Rectal smooth muscle tissue (tissue), 1 donor: ENCODE results near the gene TNNC1.

Source experiments
- H3K27ac ChIP-seq: one replicate; pipeline ENCODE4 v1.7.0; 2013; ENCODE audit warnings: low read depth, low read length, inconsistent platforms
- H3K27me3 ChIP-seq: one replicate; pipeline ENCODE4 v1.7.0; 2013; ENCODE audit warnings: low read length; ENCODE audit not compliant: control insufficient read depth, insufficient read depth
- H3K36me3 ChIP-seq: one replicate; pipeline ENCODE4 v1.7.0; 2013; ENCODE audit warnings: low read length; ENCODE audit not compliant: control insufficient read depth, insufficient read depth
- H3K4me1 ChIP-seq: one replicate; pipeline ENCODE4 v1.7.0; 2013; ENCODE audit warnings: low read length; ENCODE audit not compliant: control insufficient read depth, insufficient read depth
- H3K4me3 ChIP-seq: one replicate; pipeline ENCODE4 v1.7.0; 2013; ENCODE audit warnings: low read length
- H3K9ac ChIP-seq: one replicate; pipeline ENCODE4 v1.7.0; 2013; ENCODE audit warnings: low read length

Gene TNNC1

GRCh38 chr3:52461874-52462273 lies 8.0 kb upstream of the TNNC1 start:
- Histone ChIP-seq H3K27me3 (no peaks in the 10 kb centered on the region), H3K27ac (no peak overlapping the region), H3K4me1 (no peaks in the 10 kb centered on the region), H3K36me3 (peaks cover 20% of the 10 kb centered on the region), H3K9ac (no peak overlapping the region), H3K4me3 (no peak overlapping the region)

DNA sequence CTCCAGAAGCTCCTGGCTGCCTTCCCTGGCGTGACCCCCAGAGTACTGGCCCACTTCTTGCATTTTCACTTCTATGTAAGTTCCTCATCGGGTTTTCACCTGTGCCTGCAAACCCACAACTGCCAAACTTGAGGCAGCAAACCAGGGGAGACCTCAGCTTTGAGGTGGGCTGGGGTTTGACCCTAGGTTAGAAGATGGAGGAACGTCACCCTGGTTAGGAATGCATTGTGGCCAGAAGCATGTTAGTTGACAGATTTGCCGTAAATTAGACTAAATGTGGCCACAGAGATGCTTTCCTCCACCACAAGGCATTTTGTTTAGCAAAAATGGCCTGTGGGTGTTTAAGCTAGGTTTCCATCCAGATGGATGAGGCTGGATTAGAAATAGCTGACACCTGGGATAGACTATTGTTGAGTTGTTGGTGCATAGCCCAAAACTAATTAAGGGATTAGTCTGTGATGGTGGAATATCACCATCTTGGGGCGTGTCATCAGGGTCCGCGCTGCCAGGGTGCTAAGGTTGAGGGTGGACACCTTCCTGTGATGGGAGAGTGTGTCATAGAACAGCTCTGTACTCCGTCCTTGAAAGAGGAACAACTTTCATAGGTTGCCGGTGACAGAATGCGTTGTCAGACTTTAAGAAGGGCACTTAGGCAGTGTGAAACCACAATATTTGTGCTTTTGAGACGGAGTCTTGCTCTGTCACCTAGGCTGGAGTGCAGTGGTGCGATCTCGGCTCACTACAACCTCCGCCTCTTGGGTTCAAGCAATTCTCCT lies 5.1 kb upstream of the TNNC1 start:
- Histone ChIP-seq H3K4me3 (no peak overlapping the region), H3K36me3 (peaks cover 20% of the 10 kb centered on the region), H3K27ac (no peak overlapping the region), H3K4me1 (peaks cover 13% of the 10 kb centered on the region), H3K9ac (no peak overlapping the region), H3K27me3 (no peaks in the 10 kb centered on the region)

DNA sequence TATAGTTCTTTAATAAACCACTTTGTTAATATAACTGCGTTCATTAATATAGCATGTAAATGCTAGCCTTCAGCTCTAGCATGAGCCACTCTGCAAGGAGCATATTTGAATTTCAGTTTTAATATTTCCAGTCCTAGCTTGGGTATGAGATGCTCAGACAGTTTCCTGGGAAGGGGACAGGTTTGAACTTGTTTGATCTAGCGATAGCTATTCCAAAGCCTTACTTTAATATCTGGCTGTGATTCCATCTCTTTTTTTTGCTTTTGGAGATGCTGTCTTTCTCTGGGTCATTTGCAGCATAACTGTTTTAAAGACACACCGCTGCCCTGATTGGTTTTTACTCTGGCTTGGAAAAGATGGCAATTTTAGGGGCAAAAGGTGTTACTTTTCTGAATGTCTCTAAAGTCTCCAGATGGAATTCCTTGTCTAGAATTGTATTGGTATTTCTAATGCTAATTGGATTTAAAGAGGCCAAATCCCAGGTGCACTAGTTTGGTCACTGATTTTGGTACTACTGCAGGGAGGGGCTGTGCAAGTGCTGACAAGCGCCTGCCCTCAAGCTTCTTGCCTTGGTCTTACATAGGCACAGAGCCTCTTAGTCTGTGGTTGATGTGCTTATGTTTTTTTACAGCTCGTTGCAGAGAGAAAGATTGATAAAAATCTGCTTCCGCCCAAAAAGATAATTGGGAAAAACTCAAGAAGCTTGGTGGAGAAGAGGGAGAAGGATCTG lies 4.4 kb upstream of the TNNC1 start:
- Histone ChIP-seq H3K36me3 (peaks cover 20% of the 10 kb centered on the region), H3K9ac (no peak overlapping the region), H3K27me3 (no peaks in the 10 kb centered on the region), H3K27ac (no peak overlapping the region), H3K4me3 (no peak overlapping the region), H3K4me1 (peaks cover 13% of the 10 kb centered on the region)

GRCh38 chr3:52456800-52457183 lies 3.0 kb upstream of the TNNC1 start:
- peak overlapping the region; percentile 83 for H3K27ac ChIP-seq
- no peaks in the 10 kb centered on the region for H3K27me3 ChIP-seq
- peak overlapping the region; percentile 78 for H3K4me3 ChIP-seq
- H3K9ac ChIP-seq: no peak overlapping the region
- peaks cover 13% of the 10 kb centered on the region for H3K4me1 ChIP-seq
- H3K36me3 ChIP-seq: peaks cover 20% of the 10 kb centered on the region

DNA sequence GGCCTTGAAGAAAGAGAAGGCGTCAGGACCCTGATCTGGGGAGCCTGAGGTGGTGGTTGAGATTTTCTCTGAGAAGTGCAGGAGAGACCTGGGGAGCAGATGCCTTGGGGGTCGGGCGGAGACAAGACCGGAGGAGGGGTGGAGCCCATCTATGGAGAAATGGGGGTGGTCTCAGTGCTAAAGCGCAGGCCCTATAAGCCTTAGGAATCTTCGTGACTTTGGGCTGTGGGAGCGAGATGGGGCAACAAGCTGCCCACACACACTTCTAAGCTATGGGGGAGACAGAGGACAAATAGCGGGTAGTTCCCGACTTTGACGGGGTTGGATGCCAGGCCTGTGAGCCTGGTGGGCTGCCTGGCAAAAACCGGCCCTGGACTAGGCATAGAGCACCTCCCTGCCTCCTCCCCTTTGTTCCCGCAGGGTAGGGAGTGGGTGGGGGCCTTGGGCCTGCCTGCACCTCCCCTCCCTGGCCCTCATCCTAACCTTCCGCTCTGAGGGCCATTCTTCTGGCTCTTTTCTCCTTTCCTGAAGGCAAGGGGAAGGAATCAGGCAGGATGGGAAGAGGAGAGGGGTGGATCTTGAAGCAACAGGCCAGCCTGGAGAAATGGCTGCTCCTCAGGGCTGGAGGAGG lies 2.4 kb upstream of the TNNC1 start:
- peaks cover 13% of the 10 kb centered on the region for H3K4me1 ChIP-seq
- peaks cover 20% of the 10 kb centered on the region for H3K36me3 ChIP-seq
- peak overlapping the region; percentile 78 for H3K4me3 ChIP-seq

DNA sequence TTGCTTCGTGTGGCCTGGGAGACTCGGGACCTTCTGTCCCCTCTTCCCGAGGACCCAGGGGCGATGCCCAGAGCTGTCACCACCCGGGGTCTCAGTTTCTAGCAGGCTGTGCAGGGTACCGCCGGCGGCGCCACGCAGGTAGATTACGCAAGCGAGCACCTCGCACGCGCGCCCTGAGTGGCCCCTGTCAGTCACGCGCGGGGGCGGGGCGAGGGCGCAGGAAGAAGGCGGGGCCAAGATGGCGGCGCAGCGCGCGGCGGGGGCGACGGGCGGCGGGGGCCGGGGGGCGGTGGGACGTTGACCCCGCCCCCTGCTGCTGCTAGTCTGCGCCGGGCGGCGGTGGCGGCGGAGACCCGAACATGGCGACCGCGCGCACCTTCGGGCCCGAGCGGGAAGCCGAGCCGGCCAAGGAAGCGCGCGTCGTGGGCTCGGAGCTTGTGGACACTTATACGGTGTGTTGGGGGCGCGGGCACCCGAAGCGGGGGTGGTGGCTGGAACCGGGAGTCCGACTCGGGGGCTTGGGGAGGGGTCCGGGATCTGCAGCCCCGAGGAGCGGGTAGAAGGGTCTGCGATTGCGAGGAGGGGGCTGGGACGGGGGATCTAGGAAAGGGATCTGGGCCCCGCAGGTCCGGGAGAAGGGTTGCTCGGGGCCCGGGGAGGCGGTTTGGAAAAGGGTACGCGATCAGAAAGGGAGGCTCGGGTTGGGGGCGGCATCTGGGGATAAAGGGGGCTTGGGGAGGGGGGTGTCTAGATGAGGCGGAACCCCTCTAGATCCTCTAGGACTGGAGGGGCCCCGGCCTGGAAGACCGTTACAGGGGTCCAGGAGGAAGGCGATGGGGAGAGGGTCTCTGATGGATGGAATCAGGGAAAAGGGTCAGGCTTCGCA lies 1.7 kb upstream of the TNNC1 start, which contains the start of gene NISCH:
Gene NISCH, plus strand, starts transcription at position 322 of the 886 bp plus-strand sequence. Its CDS starts 38 bp downstream, at position 360.
- Histone ChIP-seq H3K4me3 (peak within 1 kb of the TSS; percentile 78), H3K4me1 (peaks cover 13% of the 10 kb centered on the region), H3K27ac (peak within 1 kb of the TSS; percentile 83), H3K27me3 (no peaks in the 10 kb centered on the region), H3K36me3 (peaks cover 17% of the 10 kb centered on the region), H3K9ac (peak within 1 kb of the TSS; percentile 71)

More for the DNA sequence above, 2.4 kb upstream of the TNNC1 start:
- no peaks in the 10 kb centered on the region for H3K27me3 ChIP-seq
- H3K9ac ChIP-seq: peak overlapping the region; percentile 71
- H3K27ac ChIP-seq: peak overlapping the region; percentile 83

DNA sequence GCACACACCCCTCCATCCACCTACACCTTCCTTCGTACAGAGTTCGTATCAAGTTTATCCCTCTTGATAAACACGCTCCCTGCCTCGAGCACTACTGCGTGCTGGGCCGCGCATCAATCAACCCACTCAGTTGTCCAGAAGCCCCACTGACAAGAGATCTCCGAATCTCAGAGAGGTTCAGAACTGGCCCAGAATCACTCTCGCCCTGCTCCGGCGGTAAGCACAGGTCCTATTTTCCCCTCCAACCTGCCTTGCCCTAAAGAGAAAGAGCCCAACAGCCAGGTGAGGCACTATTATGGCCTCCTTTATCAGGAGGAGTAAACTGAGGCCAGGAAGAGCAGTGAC lies 1.1 kb upstream of the TNNC1 start:
- Histone ChIP-seq H3K9ac (peak overlapping the region; percentile 56), H3K27ac (peak overlapping the region; percentile 83), H3K4me1 (peaks cover 13% of the 10 kb centered on the region), H3K4me3 (peak overlapping the region; percentile 75), H3K27me3 (no peaks in the 10 kb centered on the region), H3K36me3 (peaks cover 17% of the 10 kb centered on the region)

- Histone ChIP-seq H3K27me3 (no peaks in the 10 kb centered on the region), H3K4me3 (peak overlapping the region; percentile 75), H3K36me3 (peaks cover 17% of the 10 kb centered on the region), H3K9ac (peak overlapping the region; percentile 56), H3K27ac (peak overlapping the region; percentile 83), H3K4me1 (peaks cover 13% of the 10 kb centered on the region)
These were observed 553 bp upstream of the TNNC1 start for GRCh38 chr3:52454250-52454937.

DNA sequence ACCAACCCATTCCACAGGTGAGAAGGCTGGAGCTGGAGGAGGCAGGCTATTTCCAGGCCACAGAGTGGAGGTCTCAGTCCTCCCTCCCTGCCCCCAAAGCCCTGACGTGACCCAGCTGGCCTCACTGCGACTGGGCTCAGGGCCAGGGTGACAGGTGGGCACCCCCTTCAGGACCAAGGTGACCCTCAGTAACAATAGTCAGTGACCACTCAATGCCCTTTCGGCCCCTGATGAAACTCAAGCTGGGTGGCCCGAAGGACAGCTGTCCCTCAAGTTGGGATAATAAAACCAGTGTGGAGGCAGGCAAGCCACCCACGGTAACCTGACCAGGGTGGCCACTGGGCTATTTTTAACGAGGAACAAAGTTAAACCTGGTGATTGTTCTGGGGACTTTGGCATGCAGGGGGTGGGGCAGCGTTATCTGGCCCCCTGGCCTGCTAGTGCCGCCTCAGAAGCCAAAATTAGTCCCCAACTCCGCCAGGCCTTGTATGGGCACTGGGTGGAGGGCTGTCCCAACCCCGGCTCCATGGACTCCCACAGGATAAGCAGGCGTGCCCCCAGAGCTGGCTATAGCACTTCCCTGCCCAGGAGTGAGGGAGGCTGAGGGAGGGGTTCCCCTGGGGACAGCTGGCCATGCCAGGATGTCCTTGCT lies 1.1 kb downstream of the TNNC1 start:
- H3K4me3 ChIP-seq: no peak overlapping the region
- peaks cover 1% of the 10 kb centered on the region for H3K36me3 ChIP-seq
- H3K4me1 ChIP-seq: peaks cover 13% of the 10 kb centered on the region
- H3K27me3 ChIP-seq: no peaks in the 10 kb centered on the region
- H3K9ac ChIP-seq: no peak overlapping the region
- H3K27ac ChIP-seq: no peak overlapping the region

- Histone ChIP-seq H3K27ac (no peak overlapping the region), H3K27me3 (no peaks in the 10 kb centered on the region), H3K9ac (no peak overlapping the region), H3K4me3 (no peak overlapping the region), H3K36me3 (no peaks in the 10 kb centered on the region), H3K4me1 (peaks cover 13% of the 10 kb centered on the region)
These were observed 1.7 kb downstream of the TNNC1 start for GRCh38 chr3:52452126-52452525.
